GM20000 (cell line): ENCODE data around the gene INTS7.

ENCODE experiments used
- DNase-seq: peaks from one replicate; pipeline ENCODE4 v3.0.0; 2012; ENCODE audit warnings: low spot score
- TF ChIP-seq, protein P1 (sequence below): IDR thresholded peaks from 2 replicates; pipeline ENCODE4 v1.5.1; 2012; ENCODE audit warnings: mild to moderate bottlenecking, control low read depth; ENCODE audit errors: extremely low read depth, missing control alignments

Gene INTS7

GRCh38 chr1:211928993-211929637 is 106.2 kb downstream of the INTS7 start:
- no peak for DNase-seq
- TF ChIP-seq, protein P1, sequence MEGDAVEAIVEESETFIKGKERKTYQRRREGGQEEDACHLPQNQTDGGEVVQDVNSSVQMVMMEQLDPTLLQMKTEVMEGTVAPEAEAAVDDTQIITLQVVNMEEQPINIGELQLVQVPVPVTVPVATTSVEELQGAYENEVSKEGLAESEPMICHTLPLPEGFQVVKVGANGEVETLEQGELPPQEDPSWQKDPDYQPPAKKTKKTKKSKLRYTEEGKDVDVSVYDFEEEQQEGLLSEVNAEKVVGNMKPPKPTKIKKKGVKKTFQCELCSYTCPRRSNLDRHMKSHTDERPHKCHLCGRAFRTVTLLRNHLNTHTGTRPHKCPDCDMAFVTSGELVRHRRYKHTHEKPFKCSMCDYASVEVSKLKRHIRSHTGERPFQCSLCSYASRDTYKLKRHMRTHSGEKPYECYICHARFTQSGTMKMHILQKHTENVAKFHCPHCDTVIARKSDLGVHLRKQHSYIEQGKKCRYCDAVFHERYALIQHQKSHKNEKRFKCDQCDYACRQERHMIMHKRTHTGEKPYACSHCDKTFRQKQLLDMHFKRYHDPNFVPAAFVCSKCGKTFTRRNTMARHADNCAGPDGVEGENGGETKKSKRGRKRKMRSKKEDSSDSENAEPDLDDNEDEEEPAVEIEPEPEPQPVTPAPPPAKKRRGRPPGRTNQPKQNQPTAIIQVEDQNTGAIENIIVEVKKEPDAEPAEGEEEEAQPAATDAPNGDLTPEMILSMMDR: no peak

GRCh38 chr1:211928290-211928801 is 107.0 kb downstream of the INTS7 start:
- DNase-seq: no peak
- TF ChIP-seq, protein P1: no peak

DNA sequence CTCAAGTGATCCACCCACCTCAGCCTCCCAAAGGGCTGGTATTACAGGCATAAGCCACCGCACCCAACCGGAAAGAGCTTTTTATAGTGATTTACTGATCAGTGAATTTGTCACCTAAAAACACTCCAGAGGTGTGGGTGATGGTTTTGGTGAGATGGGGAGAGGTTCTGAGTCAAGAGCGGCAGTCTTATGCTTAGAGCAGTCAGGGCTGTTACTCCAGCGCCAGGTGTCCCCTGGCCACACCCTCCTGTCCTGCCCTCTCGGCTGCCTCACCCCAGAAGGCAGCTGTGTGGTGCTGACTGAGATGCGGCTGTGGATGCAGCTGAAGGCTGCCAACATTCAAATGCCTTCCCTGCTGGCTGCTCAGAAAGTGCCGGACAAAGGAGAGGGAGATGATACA is 110.3 kb downstream of the INTS7 start:
- no peak for DNase-seq
- TF ChIP-seq, protein P1: no peak

- TF ChIP-seq, protein P1: no peak
- DNase-seq: no peak
These were observed 111.1 kb downstream of the INTS7 start for GRCh38 chr1:211924256-211924655.

- no peak for DNase-seq
- TF ChIP-seq, protein P1: no peak
These were observed 112.3 kb downstream of the INTS7 start for GRCh38 chr1:211923095-211923494.

- no peak for DNase-seq
- TF ChIP-seq, protein P1: no peak
These were observed 113.7 kb downstream of the INTS7 start for GRCh38 chr1:211921579-211922095.

DNA sequence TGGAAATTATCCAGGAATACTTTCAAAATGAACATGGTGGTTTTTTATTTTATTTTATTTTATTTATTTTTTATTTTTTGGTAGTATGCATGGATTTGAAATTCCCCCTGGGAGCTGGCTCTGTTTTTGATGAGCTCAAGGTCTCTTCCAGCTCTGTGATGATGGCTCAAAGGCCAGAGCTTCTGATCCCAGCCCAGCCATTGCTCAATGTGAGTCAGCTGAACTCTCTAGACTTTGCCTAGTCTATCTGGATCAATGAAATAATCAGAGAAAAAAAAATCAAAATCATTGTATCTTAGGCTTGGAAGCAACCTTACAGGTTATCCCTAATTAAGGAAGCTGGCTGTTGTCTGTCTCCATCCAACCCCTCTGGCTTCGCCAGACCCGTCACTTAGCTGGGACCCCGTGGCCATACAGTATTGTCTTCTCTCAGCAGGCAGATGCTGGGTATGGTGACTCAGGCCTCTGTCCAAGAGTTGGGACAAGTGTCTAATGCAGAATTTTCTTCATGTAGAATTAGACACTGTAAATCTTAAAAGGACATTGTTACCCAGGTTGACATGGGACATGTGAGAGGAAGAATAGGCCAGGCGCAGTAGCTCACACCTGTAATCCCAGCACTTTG is 114.6 kb downstream of the INTS7 start:
- no peak for DNase-seq
- TF ChIP-seq, protein P1: no peak
